HG02885 (cell line): ENCODE measurements around the gene ANKMY2.
"Not testable (repeated sequence)": the region's sequence is repeated elsewhere in the genome, so short reads cannot be mapped to it uniquely, and the experiment has no call there.

Experiments used
- ATAC-seq: cut with Tn5 transposase; IDR thresholded peaks from one replicate; pipeline ENCODE4 v1.9.1; 2021; ENCODE audit warnings: mild to moderate bottlenecking; ENCODE audit not compliant: unreplicated experiment, poor library complexity

Gene ANKMY2

DNA sequence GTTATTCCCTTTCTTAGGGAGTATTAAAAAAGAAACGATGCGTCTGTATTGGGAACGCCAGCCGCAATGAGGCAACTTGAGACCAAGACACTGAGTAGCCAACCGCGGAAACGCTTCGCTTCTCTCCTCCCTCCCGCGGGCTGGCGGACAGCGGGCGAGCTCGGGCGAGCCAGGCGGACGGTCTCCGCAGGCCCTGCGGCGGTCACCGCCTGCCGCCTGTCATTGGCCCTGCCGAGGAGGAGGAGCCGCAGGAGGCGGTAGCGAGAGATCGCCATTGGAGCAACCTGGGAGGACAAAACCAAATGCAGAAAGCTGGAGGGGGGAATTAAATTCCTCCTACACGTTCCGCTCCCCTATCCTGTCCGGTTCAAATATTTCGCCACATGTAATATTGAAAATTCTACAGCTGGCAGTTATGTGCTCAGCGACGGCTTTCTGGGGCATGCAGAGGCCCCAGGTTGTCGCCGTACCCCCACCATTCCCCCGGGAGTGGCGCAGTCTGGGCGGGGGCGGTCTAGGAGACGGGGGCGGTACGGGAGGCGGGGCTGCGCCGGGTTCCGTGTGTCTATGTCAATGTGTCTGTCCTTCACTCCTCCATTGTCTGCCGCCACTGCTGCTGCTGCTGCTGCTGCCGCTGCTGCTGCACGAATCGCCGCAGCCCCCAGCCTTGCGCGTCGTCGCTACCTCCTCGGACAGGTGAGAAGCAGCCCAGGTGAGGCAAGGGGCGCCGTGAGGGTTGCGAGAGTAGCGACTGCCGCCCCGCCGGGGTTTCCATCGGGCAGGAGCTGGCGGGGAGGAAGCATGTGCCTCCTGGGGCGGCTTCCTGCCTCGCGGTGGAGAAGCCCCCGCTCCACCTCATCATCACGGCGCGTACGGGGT is at the start of gene ANKMY2, which contains the start of gene BZW2:
ANKMY2 (minus strand) TSS at position 162 of the 879 bp plus-strand sequence. CDS start 181 bp downstream, outside the sequence.
BZW2 (plus strand) TSS at position 589 of the 879 bp plus-strand sequence. CDS start 19,263 bp downstream, outside the sequence.
- ATAC-seq: peak; percentile 96

DNA sequence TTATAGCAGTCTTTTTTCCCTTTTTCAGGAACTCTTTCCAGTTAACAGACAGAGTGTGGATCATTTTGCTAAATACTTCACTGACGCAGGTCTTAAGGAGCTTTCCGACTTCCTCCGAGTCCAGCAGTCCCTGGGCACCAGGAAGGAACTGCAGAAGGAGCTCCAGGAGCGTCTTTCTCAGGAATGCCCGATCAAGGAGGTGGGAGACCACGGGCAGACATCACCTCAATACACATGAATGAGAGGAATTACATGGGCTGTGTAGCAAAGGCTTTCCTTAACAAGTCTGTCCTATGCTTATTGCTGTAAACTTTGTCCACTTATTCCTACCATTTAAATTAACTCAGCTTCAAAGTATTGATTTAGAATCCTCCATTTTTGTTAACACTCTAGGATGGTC is 49.3 kb upstream of the ANKMY2 start:
- ATAC-seq: no peak

DNA sequence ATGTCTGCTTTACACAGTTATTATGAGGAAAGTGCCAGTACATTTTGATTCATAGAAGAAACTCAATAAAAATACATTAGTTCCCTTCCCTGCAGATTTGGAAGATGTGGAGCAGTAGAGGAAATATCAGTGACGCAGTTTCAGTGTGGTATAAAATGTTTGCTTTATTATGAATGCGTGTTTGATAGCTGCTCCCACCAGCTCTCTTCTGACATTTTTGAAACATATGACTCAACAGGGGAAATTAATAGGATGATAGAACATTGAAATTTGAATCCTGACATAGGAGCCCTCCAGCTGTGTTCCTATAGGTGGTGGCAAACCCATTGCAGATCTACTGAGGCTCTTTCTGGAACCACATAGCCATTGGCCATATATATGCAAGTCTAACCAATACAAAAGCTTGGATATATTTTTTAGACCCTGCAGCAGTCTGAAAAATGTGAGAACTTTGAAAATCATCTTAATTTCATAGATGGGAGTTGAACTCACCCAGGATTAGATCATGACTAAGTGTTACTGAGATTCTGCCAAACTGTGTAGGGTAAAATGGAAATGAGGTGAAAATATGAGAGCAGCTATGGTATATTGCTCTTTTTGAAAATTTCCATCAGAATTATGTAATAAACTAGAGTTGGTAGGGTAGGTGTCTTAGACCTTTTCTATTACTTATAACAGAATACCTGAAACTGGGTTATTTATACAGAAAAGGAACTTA is 48.2 kb upstream of the ANKMY2 start:
- ATAC-seq: no peak

DNA sequence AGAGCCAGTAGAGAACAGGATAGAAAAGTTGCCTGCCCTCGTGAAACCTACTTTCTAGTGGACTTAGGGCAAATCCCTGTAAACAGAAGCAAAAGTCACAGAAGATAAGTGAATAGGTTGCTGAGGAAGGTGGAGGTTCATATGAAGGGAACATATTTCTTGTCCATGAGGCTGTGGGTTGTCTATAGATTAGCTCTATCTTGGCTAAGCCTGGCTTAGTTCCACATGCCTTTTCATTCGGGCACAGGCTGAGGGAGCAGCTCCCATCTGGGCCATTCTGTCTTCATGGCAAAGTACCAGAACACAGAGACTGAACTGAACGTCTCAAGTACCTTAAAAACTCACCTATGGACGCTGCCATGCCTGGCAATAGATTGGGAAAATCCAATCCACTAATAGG is 45.7 kb upstream of the ANKMY2 start:
- no peak for ATAC-seq

DNA sequence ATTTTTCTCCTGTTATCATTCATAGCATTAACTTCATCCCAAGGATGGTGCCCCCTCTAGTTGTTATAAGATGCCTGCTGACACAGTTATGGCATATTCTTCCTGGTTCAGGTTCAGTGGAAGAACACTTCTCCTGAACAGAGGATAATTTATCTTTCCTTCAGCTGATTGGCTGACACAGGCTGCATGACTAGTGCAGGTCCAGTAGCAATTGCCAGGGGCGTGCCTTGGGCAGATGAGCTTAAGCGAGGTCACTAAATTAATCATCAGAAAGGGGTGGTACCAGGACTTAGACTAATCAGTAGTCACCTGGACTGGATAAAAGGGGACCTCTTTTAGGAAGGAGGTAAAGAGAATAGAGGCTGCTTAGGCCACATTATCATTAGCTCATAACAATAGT is 42.7 kb upstream of the ANKMY2 start:
- no peak for ATAC-seq

DNA sequence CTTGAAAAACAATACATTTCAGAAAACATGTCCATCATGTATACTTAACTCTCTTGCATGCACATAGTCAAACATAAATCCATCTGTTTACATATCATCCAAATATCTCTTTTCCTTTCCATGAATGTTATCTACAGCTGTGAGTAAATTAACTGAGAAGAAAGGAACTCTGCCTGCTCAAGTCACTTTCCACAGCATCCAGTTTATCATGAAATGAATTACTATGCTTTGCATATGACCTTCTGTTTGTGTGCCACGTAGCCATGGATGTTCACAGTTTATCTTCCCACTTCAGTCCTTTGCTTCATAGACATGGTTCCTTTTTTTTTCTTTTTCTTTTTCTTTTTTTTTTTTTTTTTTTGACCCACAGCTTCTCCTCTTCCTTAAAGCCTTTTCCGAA is 40.0 kb upstream of the ANKMY2 start:
- no peak for ATAC-seq

DNA sequence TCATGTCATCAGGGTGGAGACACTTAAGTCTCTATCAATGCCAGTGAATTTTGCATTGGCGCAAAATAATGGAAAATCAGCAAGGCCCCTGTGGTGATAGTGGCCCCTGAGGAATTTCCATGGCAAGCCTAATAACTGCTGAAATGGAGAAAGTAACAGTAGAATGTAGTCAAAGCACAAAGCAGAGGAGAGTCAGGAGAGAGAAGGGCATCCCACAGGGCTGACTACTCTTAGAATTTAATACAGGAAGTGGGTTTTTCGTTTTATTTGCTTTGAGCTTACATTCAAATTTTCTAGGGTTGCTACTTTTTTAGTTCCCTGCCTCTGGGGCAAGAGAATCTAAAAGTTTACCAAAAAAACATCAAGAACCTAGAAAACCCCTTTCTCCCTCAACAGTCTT is 39.4 kb upstream of the ANKMY2 start:
- ATAC-seq: no peak

DNA sequence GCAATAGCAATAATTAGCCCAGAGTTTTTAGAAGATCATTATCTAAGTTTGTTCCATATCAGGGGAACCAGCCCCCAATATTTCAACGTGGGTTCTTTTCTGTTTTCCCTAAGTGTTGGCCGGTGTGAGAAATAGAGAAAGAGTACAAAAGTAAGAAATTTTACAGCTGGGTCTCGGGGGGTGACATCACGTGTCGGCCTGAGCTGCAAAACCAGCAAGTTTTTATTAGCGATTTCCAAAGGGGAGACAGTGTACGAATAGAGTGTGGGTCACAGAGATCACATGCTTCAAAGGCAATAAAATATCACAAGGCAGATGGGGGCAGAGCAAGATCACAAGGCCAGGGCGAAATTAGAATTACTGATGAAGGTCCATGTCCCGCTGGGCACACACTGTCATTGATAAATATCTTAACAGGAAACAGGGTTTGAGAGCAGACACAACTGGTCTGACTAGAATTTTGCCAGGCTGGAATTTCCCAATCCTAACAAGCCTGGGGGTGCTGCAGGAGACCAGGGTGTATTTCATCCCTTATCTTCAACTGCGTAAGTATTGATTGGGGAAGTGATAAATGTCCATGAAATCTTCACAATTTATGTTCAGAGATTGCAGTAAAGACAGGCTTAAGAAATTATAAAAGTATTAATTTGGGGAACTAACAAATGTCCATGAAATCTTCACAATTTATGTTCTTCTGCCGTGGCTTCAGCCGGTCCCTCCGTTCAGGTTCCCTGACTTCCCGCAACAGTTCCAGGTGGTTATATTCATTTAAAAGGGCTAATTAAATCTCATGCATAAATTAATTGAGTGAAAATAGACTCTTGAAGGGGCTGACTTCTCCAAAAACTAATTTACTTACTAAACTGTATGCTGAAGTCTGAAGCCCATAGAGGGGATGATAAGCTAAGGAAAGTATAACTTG is 33.4 kb upstream of the ANKMY2 start:
- ATAC-seq: not testable (repeated sequence)

DNA sequence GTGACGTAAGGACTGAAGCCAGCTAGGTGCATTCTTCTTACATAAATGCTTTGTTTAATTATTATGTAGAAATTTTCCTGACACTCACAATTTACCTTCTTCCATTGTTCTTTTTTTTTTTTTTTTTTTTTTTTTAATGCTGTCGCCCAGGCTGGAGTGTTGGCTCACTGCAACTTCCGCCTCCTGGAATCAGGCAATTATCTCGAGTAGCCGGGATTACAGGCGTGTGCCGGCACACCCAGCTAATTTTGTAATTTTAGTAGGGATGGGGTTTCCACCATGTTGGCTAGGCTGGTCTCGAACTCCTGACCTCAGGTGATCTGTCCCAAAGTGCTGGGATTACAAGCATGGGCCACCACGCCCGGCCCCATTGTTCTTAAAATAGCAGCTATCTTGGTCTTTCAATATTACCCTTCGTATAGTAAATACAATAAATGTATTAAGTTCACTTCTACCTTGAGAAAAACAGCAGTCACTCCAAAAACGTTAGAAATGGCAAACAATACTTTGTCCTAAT is 32.5 kb upstream of the ANKMY2 start:
- no peak for ATAC-seq

DNA sequence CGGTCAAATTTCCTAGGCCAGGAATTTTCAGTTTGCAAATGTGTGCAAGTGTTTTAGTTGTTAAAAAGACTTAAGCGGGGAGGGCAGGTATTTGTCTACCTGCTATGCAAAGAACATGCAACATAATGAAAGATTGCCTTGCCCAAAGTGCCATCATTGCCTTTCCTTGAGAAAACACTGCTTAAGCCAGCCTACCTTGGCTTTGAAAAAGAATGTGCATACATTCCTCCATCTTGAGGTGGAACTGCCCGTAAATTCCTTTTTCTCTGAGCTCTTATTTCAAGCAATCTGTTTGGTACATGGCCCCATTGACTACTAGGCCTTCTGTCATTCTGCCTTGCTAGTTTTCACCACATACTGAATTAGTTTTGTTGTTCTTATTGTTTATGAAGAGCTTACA is 29.7 kb upstream of the ANKMY2 start:
- no peak for ATAC-seq

DNA sequence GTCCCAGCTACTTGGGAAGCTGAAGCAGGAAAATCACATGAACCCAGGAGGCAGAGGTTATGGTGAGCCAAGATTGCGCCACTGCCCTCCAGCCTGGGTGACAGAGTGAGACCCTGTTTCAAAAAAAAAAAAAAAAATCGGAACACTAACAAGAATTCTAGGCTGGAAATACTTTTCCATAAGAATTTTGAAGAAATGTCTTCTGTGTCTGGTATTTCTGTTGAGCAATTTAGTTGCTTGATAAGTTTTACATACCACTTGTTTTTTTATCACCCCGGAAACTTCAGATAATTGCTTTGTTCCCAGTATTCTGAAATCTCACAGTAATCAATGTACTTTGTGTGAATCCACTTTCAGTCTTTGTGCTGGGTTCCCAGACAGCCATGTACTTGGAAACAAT is 26.3 kb upstream of the ANKMY2 start:
- ATAC-seq: no peak

DNA sequence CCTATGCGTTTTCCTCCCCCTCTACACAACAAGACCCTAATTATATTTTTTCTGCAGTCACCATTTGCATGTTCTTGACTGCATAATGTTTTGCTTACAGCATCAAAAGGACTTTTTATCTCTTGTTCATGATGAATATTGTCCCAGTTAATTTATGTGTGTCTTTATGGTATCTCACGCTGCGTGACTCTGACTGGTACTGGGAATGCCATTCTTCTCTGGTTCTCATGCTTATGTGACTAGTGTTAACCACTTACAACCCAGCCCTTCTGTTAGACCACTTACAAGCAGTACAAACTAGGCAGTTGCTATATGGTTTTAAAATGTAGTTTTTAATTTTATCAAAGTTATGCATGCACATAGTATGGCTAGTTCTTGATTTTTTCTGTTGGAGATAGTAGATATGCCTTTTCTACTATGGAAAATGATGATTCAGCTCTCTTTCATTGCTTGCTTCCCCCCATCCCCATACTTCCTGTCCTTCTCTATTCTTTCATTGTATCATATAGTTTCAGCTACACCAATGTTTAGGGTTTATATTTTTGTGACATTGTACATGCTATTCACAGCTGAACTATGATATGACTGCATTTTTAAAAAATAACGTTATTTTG is 25.3 kb upstream of the ANKMY2 start:
- ATAC-seq: no peak

DNA sequence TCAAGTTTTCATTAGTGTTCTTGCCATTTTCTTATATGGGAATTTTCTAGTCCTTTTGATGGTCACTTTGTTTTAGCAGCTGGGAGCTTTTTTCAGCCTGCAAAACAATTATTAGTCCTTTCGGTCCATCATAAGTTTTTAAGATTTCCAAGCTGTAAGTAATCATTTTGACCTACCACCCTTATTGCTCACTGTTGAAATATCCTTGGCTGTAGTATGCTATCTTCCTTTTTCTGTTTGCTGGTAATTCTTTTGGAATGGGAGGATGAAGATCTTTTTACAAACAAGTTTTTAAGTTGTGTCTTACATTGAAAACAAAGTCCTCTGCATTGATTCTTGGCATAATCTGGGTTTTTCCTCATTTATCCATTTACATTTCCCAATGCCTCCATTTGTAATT is 24.5 kb upstream of the ANKMY2 start:
- ATAC-seq: no peak

DNA sequence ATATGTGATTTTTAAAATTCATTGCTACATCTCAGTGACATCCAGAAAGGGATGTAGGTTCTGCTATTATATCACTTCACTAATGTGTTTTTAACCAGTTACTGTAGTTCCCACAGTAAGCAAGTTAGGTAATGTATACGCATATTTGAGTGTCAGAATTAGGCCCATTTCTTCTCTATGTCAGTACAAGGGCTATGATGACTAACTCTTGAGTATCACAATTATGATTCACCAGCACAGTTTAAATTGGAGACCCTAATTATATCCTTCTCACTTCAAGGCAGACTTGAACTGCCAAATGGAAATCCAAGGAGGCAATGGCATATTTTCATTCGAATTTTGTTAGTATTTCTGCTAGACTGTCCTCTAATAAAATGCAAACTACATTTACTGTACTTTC is 24.0 kb upstream of the ANKMY2 start:
- no peak for ATAC-seq

DNA sequence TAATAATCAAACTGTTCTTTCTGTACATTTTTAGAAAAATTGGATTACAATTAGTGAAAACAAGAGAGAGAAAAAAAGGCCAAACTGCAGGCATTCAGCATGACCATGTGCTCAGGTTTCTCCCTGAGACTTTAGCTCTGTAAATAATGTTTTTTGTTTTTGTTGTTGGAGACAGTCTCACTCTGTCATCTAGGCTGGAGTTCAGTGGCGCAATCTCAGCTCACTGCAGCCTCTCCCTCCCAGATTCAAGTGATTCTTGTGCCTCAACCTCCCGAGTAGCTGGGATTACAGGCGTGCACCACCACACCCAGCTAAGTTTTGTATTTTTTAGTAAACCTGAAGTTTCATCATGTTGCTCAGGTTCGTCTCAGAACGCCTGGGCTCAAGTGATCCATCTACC is 23.4 kb upstream of the ANKMY2 start:
- no peak for ATAC-seq

DNA sequence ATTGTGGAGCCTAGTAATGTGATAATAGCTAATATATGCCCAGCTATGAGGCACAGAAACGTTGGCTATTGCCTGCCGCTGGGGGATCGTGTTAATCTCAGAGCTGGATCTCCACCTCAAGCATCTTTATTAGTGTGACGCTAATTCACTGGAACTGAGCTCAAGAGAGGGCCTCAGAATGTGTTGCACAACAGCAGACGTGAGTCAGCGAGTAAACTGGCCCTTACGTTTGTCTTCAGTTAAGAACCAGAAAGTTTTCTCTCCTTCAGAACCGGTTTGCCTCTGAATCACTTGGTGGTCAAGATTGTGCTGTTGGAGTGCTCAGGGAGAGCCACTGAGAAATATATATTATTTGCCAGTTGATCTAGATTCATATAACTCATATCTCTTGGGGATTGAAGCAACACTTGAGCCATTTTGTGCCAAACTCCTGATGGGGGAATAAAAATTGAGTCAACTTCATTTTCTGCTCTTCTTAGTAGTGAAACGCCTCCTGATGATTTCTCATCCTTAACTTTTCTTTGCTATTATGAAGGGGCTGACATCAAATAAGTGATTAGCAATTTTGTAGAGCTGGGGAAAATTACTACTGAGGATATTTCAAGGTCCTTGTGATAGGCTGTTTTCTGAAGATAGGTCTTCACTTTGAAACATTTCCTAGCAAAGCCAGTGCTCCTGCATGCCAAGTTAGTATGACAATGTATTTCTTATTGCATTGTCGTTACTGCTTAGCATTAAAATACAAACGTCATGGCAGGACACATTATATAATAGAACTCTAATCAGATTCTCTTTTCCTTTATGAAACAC is 22.7 kb upstream of the ANKMY2 start:
- ATAC-seq: no peak

DNA sequence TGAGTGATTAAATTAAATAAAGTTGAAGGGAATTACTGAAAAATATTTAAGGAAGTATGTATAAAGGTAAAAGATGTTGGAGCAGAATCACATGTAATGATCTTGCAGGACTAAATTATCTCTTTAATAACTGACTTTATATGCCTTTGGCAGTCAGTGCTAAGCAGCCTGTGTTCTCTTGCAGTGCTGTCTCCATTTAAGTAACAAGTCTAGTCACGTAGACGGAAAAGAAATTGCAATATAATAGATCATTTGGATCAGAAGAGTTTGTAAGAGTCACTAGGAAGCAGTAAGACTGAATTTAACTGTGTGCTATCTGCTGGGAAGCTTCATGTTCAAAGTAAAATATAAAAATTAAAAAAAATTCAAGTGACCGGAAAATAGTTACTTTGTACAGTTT is 21.8 kb upstream of the ANKMY2 start:
- no peak for ATAC-seq

DNA sequence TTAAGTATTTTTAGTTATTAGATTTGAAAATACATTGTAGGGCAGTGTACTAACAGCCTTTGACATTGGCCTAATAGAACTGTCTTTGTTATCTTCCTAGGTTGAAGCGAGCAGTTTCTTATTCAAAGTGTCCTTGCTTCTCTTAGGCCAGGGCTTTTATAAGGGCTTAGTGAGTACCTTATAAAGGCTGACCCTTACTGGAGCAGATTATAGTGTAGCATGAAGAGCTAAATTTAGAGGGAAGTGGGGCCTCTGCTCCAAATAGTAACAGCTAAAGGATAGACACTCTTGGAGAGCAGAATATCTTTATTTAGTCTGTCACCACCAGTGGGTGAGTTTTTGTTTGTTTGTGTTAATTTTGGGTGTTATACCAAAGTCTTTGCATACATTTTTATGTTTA is 16.4 kb upstream of the ANKMY2 start:
- no peak for ATAC-seq
